ENCODE measurements around the gene CEACAM5.
A peak's percentile ranks its signal among the peaks of the same experiment; 100 is the strongest.
"Not testable (repeated sequence)": the region's sequence is repeated elsewhere in the genome, so short reads cannot be mapped to it uniquely, and the experiment has no call there.

The CEACAM5 gene

GRCh38 chr19:41700381-41701195 is 7.8 kb upstream of the CEACAM5 start:
- no peak for DNase-seq

- peak; percentile 10 for DNase-seq
These were observed 6.9 kb upstream of the CEACAM5 start for GRCh38 chr19:41701401-41702075.

- no peak for DNase-seq
These were observed 6.2 kb upstream of the CEACAM5 start for GRCh38 chr19:41702171-41702651.

- DNase-seq: no peak
These were observed 4.7 kb upstream of the CEACAM5 start for GRCh38 chr19:41703602-41704293.

- no peak for DNase-seq
These were observed 2.8 kb upstream of the CEACAM5 start for GRCh38 chr19:41705393-41706174.

GRCh38 chr19:41706741-41707501 is 1.5 kb upstream of the CEACAM5 start:
- peak; percentile 79 for DNase-seq

- peak; percentile 22 for DNase-seq
These were observed 969 bp upstream of the CEACAM5 start for GRCh38 chr19:41707502-41707812.

GRCh38 chr19:41707871-41708371 is 505 bp upstream of the CEACAM5 start:
- no peak for DNase-seq

- DNase-seq: not testable (repeated sequence)
These were observed 1.1 kb downstream of the CEACAM5 start for GRCh38 chr19:41709516-41709915.

GRCh38 chr19:41709951-41710645 is 1.7 kb downstream of the CEACAM5 start:
- no peak for DNase-seq

- no peak for DNase-seq
These were observed 3.2 kb downstream of the CEACAM5 start for GRCh38 chr19:41711376-41712261.

- DNase-seq: no peak
These were observed 6.2 kb downstream of the CEACAM5 start for GRCh38 chr19:41714598-41714997.

GRCh38 chr19:41718761-41719160 is 10.3 kb downstream of the CEACAM5 start:
- no peak for DNase-seq

GRCh38 chr19:41720103-41720502 is 11.7 kb downstream of the CEACAM5 start:
- no peak for DNase-seq

- no peak for DNase-seq
These were observed 18.1 kb downstream of the CEACAM5 start for GRCh38 chr19:41726493-41726892.

GRCh38 chr19:41734156-41734555 is 25.7 kb downstream of the CEACAM5 start:
- DNase-seq: peak; percentile 71

GRCh38 chr19:41734585-41734984 is 26.2 kb downstream of the CEACAM5 start:
- peak; percentile 71 for DNase-seq

- DNase-seq: no peak
These were observed 26.7 kb downstream of the CEACAM5 start for GRCh38 chr19:41735071-41735600.

- no peak for DNase-seq
These were observed 30.9 kb downstream of the CEACAM5 start for GRCh38 chr19:41739361-41739760.

Data from NCI-H146 (cell line).